NCI-H2227 (cell line): ENCODE measurements around the gene KIF26B.
A peak's percentile ranks its signal among the peaks of the same experiment; 100 is the strongest.

Experiments used
- DNase-seq: peaks from one replicate; lab custom pipeline; 2025; ENCODE audit not compliant: unreplicated experiment; lab: John Stamatoyannopoulos, UW

Gene KIF26B

GRCh38 chr1:245609354-245610150 is 454.8 kb downstream of the KIF26B start:
- DNase-seq: no peak

GRCh38 chr1:245611251-245611650 is 456.5 kb downstream of the KIF26B start:
- no peak for DNase-seq

GRCh38 chr1:245614476-245614875 is 459.7 kb downstream of the KIF26B start:
- no peak for DNase-seq

- DNase-seq: no peak
These were observed 460.2 kb downstream of the KIF26B start for GRCh38 chr1:245615001-245615400.

GRCh38 chr1:245621589-245621988 is 466.8 kb downstream of the KIF26B start:
- DNase-seq: peak; percentile 92

GRCh38 chr1:245622332-245623014 is 467.7 kb downstream of the KIF26B start:
- peak; percentile 41 for DNase-seq

- DNase-seq: no peak
These were observed 486.6 kb downstream of the KIF26B start for GRCh38 chr1:245641384-245641783.

- DNase-seq: no peak
These were observed 490.6 kb downstream of the KIF26B start for GRCh38 chr1:245645406-245645805.

- DNase-seq: no peak
These were observed 491.1 kb downstream of the KIF26B start for GRCh38 chr1:245645894-245646293.

GRCh38 chr1:245648749-245649522 is 494.2 kb downstream of the KIF26B start:
- DNase-seq: no peak

- no peak for DNase-seq
These were observed 494.9 kb downstream of the KIF26B start for GRCh38 chr1:245649666-245650065.

GRCh38 chr1:245650441-245650960 is 495.7 kb downstream of the KIF26B start:
- no peak for DNase-seq

GRCh38 chr1:245651093-245651492 is 496.3 kb downstream of the KIF26B start:
- no peak for DNase-seq

GRCh38 chr1:245652116-245652515 is 497.3 kb downstream of the KIF26B start:
- no peak for DNase-seq

- no peak for DNase-seq
These were observed 498.1 kb downstream of the KIF26B start for GRCh38 chr1:245652660-245653427.

- DNase-seq: no peak
These were observed 499.8 kb downstream of the KIF26B start for GRCh38 chr1:245654460-245655050.

- no peak for DNase-seq
These were observed 501.5 kb downstream of the KIF26B start for GRCh38 chr1:245656189-245656717.

GRCh38 chr1:245657371-245657770 is 502.6 kb downstream of the KIF26B start:
- DNase-seq: no peak

- no peak for DNase-seq
These were observed 508.6 kb downstream of the KIF26B start for GRCh38 chr1:245663373-245663772.

- no peak for DNase-seq
These were observed 509.1 kb downstream of the KIF26B start for GRCh38 chr1:245663841-245664240.
